GM23338 (cell line): Measurements from ENCODE around the gene IST1. TPM values are rescaled to one million over a fixed set of nuclear protein-coding genes. Genes with fewer than 3 reads are reported as not detected.

ENCODE experiments used
- ATAC-seq: fragments of 200-7000 bp; cut with Tn5 transposase; 3 replicates; pipeline ENCODE4 v1.9.1; 2020
- DNase-seq: peaks from one replicate; pipeline ENCODE4 v3.0.0-alpha.2; 2015; ENCODE audit warnings: low spot score
- H2AFZ ChIP-seq: fragments of 200-600 bp; sonication (generic); 2 replicates; pipeline ENCODE4 v1.8.0; 2016; ENCODE audit warnings: antibody characterized with exemption, mild to moderate bottlenecking, moderate library complexity
- H3F3A ChIP-seq: fragments of 200-600 bp; sonication (generic); replicated peaks from 2 replicates; pipeline ENCODE4 v1.8.0; 2017; ENCODE audit warnings: antibody characterized with exemption, mixed run types, low read depth
- H3K27ac ChIP-seq: fragments of 200-600 bp; sonication (generic); 2 replicates; pipeline ENCODE4 v1.6.1; 2016; ENCODE audit warnings: low read depth
- H3K27me3 ChIP-seq: fragments of 200-600 bp; sonication (generic); 2 replicates; pipeline ENCODE4 v1.8.0; 2016; ENCODE audit warnings: mild to moderate bottlenecking, mixed run types, moderate library complexity; ENCODE audit not compliant: insufficient read depth
- H3K36me3 ChIP-seq: fragments of 200-600 bp; sonication (generic); 2 replicates; pipeline ENCODE4 v1.8.0; 2016; ENCODE audit warnings: mild to moderate bottlenecking; ENCODE audit not compliant: insufficient read depth
- H3K4me1 ChIP-seq: fragments of 200-600 bp; sonication (generic); 2 replicates; pipeline ENCODE4 v1.8.0; 2016; ENCODE audit warnings: mild to moderate bottlenecking, moderate library complexity; ENCODE audit not compliant: insufficient read depth
- H3K4me2 ChIP-seq: fragments of 200-600 bp; sonication (generic); 2 replicates; pipeline ENCODE4 v1.7.1; 2017; ENCODE audit warnings: mixed run types
- H3K4me3 ChIP-seq: fragments of 200-600 bp; sonication (generic); 2 replicates; pipeline ENCODE4 v1.6.1; 2016; ENCODE audit warnings: mixed run types
- H3K79me2 ChIP-seq: fragments of 200-600 bp; sonication (generic); replicated peaks from 2 replicates; pipeline ENCODE4 v1.8.0; 2017; ENCODE audit warnings: mild to moderate bottlenecking; ENCODE audit not compliant: insufficient read depth
- H3K9me2 ChIP-seq: fragments of 200-600 bp; sonication (generic); 2 replicates; pipeline ENCODE4 v1.8.0; 2017; ENCODE audit not compliant: insufficient read depth
- H4K20me1 ChIP-seq: fragments of 200-600 bp; sonication (generic); replicated peaks from 2 replicates; pipeline ENCODE4 v1.8.0; 2017; ENCODE audit warnings: mild to moderate bottlenecking; ENCODE audit not compliant: insufficient read depth
- H3K27ac Mint-ChIP-seq: 2 replicates; pipeline ENCODE4 v1.8.0; 2020; ENCODE audit warnings: inconsistent platforms, mild to moderate bottlenecking, moderate library complexity, mixed read lengths
- H3K27me3 Mint-ChIP-seq: 3 replicates; pipeline ENCODE4 v1.8.0; 2022; ENCODE audit warnings: low read depth, mild to moderate bottlenecking, moderate library complexity, mixed read lengths, inconsistent platforms; ENCODE audit not compliant: insufficient read depth, poor library complexity
- H3K36me3 Mint-ChIP-seq: 3 replicates; pipeline ENCODE4 v1.8.0; 2021; ENCODE audit warnings: low read depth, mild to moderate bottlenecking, inconsistent platforms, moderate library complexity, mixed read lengths
- H3K4me1 Mint-ChIP-seq: 3 replicates; pipeline ENCODE4 v1.8.0; 2020; ENCODE audit warnings: mild to moderate bottlenecking, inconsistent platforms, mixed read lengths
- H3K4me3 Mint-ChIP-seq: 3 replicates; pipeline ENCODE4 v1.8.0; 2021; ENCODE audit warnings: moderate library complexity, mild to moderate bottlenecking, inconsistent platforms, mixed read lengths
- H3K9me3 Mint-ChIP-seq: 3 replicates; pipeline ENCODE4 v1.8.0; 2020; ENCODE audit warnings: moderate library complexity, mild to moderate bottlenecking, inconsistent platforms, mixed read lengths
- EZH2 ChIP-seq: fragments of 200-600 bp; sonication (generic); IDR thresholded peaks from one replicate; pipeline ENCODE4 v1.8.0; 2017; ENCODE audit warnings: antibody characterized with exemption, mild to moderate bottlenecking, low read depth; ENCODE audit not compliant: unreplicated experiment
- JUNB ChIP-seq: IDR thresholded peaks from one replicate; pipeline ENCODE4 v1.6.1; 2016; ENCODE audit warnings: antibody characterized with exemption; ENCODE audit not compliant: unreplicated experiment
- REST ChIP-seq: IDR thresholded peaks from one replicate; pipeline ENCODE4 v1.6.1; 2018; ENCODE audit warnings: antibody characterized with exemption; ENCODE audit not compliant: unreplicated experiment
- ZNF331 ChIP-seq: fragments of 250-450 bp; sonication (Bioruptor Pico); IDR thresholded peaks from 2 replicates; pipeline ENCODE4 v1.5.0; 2020; ENCODE audit warnings: low read depth, mild to moderate bottlenecking, moderate library complexity
- polyA plus RNA-seq: library from polyadenylated mRNA; unstranded; fragments of >200 nt; fragmentation: Nextera tagmentation; extraction: Ambion mirVana; gene quantifications from 2 replicates; pipeline ENCODE4 v1.2.1, GENCODE V29; 2016
- total RNA-seq: library from RNA; depleted of rRNA; stranded (reverse); fragments of >200 nt; shearing (Covaris generic); gene quantifications from 2 replicates; pipeline ENCODE4 v1.2.3, GENCODE V29; 2014
- TF ChIP-seq, protein P1 (sequence below): fragments of 250-450 bp; sonication (Bioruptor Pico); IDR thresholded peaks from 2 replicates; pipeline ENCODE4 v1.5.0; 2020; ENCODE audit warnings: mild to moderate bottlenecking, moderate library complexity
- TF ChIP-seq, protein P2 (sequence below): IDR thresholded peaks from 2 replicates; pipeline ENCODE4 v1.6.1; 2016; ENCODE audit warnings: antibody characterized with exemption

IST1 gene
- total and polyA plus RNA-seq, 2 experiments from 2014 or later = 108 to 234 TPM

DNA sequence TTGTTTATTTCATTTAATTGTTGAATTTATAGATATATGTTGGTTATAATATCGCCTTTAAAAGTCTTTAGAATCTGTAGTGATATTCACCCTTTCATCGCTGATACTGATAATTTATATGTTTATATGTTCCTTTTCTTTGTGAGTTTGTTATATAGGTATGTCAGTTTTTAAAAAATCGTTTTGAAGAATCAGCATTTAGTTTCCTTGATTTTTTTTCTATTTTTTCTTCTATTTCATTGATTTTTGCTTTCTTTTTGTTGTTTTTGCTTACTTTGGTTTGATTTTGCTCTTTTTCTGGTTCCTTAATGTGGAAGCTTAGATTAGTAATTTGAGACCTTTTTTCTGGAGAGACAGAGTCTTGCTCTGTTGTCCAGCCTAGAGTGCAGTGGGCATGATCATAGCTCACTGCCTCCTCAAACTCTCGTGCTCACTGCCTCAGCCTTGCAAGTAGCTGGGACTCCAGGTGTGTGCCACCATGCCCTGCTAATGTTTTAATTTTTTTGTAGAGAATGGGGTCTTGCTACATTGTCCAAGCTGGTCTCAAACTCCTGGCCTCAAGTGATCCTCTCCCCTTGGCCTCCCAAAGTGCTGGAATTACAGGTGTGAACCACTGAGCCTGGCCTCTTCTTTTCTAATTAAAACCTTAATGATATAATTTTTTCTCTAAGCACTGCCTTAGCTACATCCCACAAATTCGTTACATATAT is 7.5 kb downstream of the IST1 start (continued):
- TF ChIP-seq, protein P1, sequence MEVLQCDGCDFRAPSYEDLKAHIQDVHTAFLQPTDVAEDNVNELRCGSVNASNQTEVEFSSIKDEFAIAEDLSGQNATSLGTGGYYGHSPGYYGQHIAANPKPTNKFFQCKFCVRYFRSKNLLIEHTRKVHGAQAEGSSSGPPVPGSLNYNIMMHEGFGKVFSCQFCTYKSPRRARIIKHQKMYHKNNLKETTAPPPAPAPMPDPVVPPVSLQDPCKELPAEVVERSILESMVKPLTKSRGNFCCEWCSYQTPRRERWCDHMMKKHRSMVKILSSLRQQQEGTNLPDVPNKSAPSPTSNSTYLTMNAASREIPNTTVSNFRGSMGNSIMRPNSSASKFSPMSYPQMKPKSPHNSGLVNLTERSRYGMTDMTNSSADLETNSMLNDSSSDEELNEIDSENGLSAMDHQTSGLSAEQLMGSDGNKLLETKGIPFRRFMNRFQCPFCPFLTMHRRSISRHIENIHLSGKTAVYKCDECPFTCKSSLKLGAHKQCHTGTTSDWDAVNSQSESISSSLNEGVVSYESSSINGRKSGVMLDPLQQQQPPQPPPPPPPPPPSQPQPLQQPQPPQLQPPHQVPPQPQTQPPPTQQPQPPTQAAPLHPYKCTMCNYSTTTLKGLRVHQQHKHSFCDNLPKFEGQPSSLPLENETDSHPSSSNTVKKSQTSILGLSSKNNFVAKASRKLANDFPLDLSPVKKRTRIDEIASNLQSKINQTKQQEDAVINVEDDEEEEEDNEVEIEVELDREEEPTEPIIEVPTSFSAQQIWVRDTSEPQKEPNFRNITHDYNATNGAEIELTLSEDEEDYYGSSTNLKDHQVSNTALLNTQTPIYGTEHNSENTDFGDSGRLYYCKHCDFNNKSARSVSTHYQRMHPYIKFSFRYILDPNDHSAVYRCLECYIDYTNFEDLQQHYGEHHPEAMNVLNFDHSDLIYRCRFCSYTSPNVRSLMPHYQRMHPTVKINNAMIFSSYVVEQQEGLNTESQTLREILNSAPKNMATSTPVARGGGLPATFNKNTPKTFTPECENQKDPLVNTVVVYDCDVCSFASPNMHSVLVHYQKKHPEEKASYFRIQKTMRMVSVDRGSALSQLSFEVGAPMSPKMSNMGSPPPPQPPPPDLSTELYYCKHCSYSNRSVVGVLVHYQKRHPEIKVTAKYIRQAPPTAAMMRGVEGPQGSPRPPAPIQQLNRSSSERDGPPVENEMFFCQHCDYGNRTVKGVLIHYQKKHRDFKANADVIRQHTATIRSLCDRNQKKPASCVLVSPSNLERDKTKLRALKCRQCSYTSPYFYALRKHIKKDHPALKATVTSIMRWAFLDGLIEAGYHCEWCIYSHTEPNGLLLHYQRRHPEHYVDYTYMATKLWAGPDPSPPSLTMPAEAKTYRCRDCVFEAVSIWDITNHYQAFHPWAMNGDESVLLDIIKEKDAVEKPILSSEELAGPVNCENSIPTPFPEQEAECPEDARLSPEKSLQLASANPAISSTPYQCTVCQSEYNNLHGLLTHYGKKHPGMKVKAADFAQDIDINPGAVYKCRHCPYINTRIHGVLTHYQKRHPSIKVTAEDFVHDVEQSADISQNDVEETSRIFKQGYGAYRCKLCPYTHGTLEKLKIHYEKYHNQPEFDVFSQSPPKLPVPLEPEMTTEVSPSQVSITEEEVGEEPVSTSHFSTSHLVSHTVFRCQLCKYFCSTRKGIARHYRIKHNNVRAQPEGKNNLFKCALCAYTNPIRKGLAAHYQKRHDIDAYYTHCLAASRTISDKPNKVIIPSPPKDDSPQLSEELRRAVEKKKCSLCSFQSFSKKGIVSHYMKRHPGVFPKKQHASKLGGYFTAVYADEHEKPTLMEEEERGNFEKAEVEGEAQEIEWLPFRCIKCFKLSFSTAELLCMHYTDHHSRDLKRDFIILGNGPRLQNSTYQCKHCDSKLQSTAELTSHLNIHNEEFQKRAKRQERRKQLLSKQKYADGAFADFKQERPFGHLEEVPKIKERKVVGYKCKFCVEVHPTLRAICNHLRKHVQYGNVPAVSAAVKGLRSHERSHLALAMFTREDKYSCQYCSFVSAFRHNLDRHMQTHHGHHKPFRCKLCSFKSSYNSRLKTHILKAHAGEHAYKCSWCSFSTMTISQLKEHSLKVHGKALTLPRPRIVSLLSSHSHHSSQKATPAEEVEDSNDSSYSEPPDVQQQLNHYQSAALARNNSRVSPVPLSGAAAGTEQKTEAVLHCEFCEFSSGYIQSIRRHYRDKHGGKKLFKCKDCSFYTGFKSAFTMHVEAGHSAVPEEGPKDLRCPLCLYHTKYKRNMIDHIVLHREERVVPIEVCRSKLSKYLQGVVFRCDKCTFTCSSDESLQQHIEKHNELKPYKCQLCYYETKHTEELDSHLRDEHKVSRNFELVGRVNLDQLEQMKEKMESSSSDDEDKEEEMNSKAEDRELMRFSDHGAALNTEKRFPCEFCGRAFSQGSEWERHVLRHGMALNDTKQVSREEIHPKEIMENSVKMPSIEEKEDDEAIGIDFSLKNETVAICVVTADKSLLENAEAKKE (CRISPR knock-in tag) = no peak
- TF ChIP-seq EZH2 = no peak
- TF ChIP-seq JUNB = no peak
- TF ChIP-seq, protein P2, sequence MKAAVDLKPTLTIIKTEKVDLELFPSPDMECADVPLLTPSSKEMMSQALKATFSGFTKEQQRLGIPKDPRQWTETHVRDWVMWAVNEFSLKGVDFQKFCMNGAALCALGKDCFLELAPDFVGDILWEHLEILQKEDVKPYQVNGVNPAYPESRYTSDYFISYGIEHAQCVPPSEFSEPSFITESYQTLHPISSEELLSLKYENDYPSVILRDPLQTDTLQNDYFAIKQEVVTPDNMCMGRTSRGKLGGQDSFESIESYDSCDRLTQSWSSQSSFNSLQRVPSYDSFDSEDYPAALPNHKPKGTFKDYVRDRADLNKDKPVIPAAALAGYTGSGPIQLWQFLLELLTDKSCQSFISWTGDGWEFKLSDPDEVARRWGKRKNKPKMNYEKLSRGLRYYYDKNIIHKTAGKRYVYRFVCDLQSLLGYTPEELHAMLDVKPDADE = no peak

DNA sequence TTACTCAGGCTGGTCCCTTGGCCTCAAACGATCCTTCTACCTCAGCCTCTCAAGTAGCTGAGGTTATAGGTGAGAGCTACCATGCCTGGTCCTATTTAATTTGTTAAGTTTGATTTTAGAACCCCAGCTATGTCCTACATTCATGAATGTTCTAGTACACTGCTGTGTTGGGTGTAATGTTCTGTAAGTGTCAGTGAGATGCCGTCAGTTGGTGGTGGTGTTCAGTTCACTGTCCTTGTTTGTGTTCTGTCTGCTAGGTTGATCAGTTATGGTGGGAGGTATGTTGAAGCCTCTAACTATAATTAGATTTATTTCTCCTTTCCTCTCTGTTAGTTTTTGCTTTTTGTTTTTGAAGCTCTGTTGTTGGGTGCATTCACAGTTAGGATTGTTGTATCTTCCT is 8.3 kb downstream of the IST1 start:
- Mint-ChIP-seq H3K4me1 (peaks cover 5% of the 10 kb centered on the region), H3K9me3 (no peaks in the 10 kb centered on the region), H3K4me3 (no peak overlapping the region), H3K36me3 (peaks cover 16% of the 10 kb centered on the region; the same call in 2 of the 3 replicates), H3K27me3 (no peaks in the 10 kb centered on the region), H3K27ac (no peak overlapping the region)
- no peak for ATAC-seq
- Histone ChIP-seq H3F3A (0 out of 2 replicates have a peak, but pooled peaks cover 2% of the 10 kb centered on the region), H3K79me2 (peaks cover 100% of the 10 kb centered on the region), H3K36me3 (no peaks in the 10 kb centered on the region), H4K20me1 (peaks cover 99% of the 10 kb centered on the region), H3K4me2 (no peak overlapping the region), H3K27ac (no peak overlapping the region; the same call in 1 of the 2 replicates), H3K4me1 (peaks cover 3% of the 10 kb centered on the region; the same call in 1 of the 2 replicates), H3K9me2 (no peaks in the 10 kb centered on the region), H3K27me3 (no peaks in the 10 kb centered on the region), H2AFZ (no peak overlapping the region), H3K4me3 (no peak overlapping the region)
- DNase-seq = no peak
- no peak for TF ChIP-seq ZNF331
- no peak for TF ChIP-seq REST
